HEK293 (cell line): ENCODE results near the gene ZFYVE19.

Experiments
- CTCF ChIA-PET: fragments of 350-600 bp; formaldehyde crosslinking; extraction: SDS; loops from one replicate; lab custom pipeline; 2021; ENCODE audit warnings: antibody characterized with exemption; lab: Yijun Ruan, JAX
- POLR2A ChIA-PET: fragments of 300-600 bp; formaldehyde crosslinking; extraction: SDS; loops from one replicate; lab custom pipeline; 2020; ENCODE audit warnings: antibody characterized with exemption, inconsistent platforms; lab: Yijun Ruan, JAX
- H3K27ac ChIP-seq: fragments of 200-500 bp; sonication (Bioruptor generic); 2 replicates; pipeline ENCODE4 v1.5.1; 2014; ENCODE audit warnings: low read depth, low read length, control low read depth, inconsistent platforms; ENCODE audit errors: extremely low read depth
- H3K36me3 ChIP-seq, 2 experiments: fragments of 200-500 bp in 1 of 2; sonication (Bioruptor generic) in 1 of 2; 1 replicate in 1 of 2; 2 replicates in 1 of 2; pipeline ENCODE4 v1.5.1; 2014 to 2017; ENCODE audit warnings: inconsistent platforms in 2 of 2, low read length in 2 of 2; ENCODE audit not compliant: control insufficient read depth in 2 of 2, insufficient read depth in 1 of 2
- H3K4me1 ChIP-seq: fragments of 200-500 bp; sonication (Bioruptor generic); 2 replicates; pipeline ENCODE4 v1.5.1; 2014; ENCODE audit warnings: mild to moderate bottlenecking, low read length, inconsistent platforms; ENCODE audit not compliant: control insufficient read depth, insufficient read depth
- H3K4me3 ChIP-seq: 2 replicates; pipeline ENCODE4 v1.5.1; 2011; ENCODE audit warnings: low read depth, mild to moderate bottlenecking, control low read depth, low read length, moderate library complexity
- H3K9me3 ChIP-seq: fragments of 200-500 bp; sonication (Bioruptor generic); 2 replicates; pipeline ENCODE4 v1.5.1; 2014; ENCODE audit warnings: low read depth, low read length, inconsistent platforms; ENCODE audit not compliant: control insufficient read depth, insufficient read depth
- FEZF1 ChIP-seq: fragments of 450-650 bp; formaldehyde crosslinking; IDR thresholded peaks from 2 replicates; pipeline ENCODE4 v1.5.1; 2016; ENCODE audit warnings: missing biosample characterization, missing genetic modification characterization
- GLIS1 ChIP-seq: fragments of 450-650 bp; formaldehyde crosslinking; IDR thresholded peaks from 2 replicates; pipeline ENCODE4 v1.5.1; 2016; ENCODE audit warnings: missing biosample characterization, missing genetic modification characterization
- GLIS2 ChIP-seq: fragments of 450-650 bp; formaldehyde crosslinking; IDR thresholded peaks from 2 replicates; pipeline ENCODE4 v1.5.1; 2016; ENCODE audit warnings: missing biosample characterization, missing genetic modification characterization
- KLF1 ChIP-seq: fragments of 450-650 bp; formaldehyde crosslinking; IDR thresholded peaks from 2 replicates; pipeline ENCODE4 v1.5.1; 2016; ENCODE audit warnings: missing biosample characterization, missing genetic modification characterization
- SCRT1 ChIP-seq: fragments of 450-650 bp; formaldehyde crosslinking; IDR thresholded peaks from 2 replicates; pipeline ENCODE4 v1.5.1; 2016; ENCODE audit warnings: missing biosample characterization, missing genetic modification characterization, borderline replicate concordance
- SCRT2 ChIP-seq: fragments of 450-650 bp; formaldehyde crosslinking; IDR thresholded peaks from 2 replicates; pipeline ENCODE4 v1.5.1; 2016; ENCODE audit warnings: missing biosample characterization, missing genetic modification characterization
- SP2 ChIP-seq: fragments of 450-650 bp; formaldehyde crosslinking; IDR thresholded peaks from 2 replicates; pipeline ENCODE4 v1.5.1; 2016; ENCODE audit warnings: missing biosample characterization, missing genetic modification characterization
- WT1 ChIP-seq: fragments of 450-650 bp; formaldehyde crosslinking; IDR thresholded peaks from 2 replicates; pipeline ENCODE4 v1.5.1; 2016; ENCODE audit warnings: missing biosample characterization, missing genetic modification characterization
- ZBTB17 ChIP-seq: fragments of 450-650 bp; formaldehyde crosslinking; IDR thresholded peaks from 2 replicates; pipeline ENCODE4 v1.5.1; 2016; ENCODE audit warnings: missing biosample characterization, missing genetic modification characterization
- ZBTB21 ChIP-seq: fragments of 450-650 bp; formaldehyde crosslinking; IDR thresholded peaks from 2 replicates; pipeline ENCODE4 v1.5.1; 2017; ENCODE audit warnings: missing biosample characterization, missing genetic modification characterization
- ZFP41 ChIP-seq: fragments of 450-650 bp; formaldehyde crosslinking; IDR thresholded peaks from 2 replicates; pipeline ENCODE4 v1.5.1; 2016; ENCODE audit warnings: missing biosample characterization, missing genetic modification characterization, borderline replicate concordance
- ZFP69B ChIP-seq: fragments of 450-650 bp; formaldehyde crosslinking; IDR thresholded peaks from 2 replicates; pipeline ENCODE4 v1.5.1; 2016; ENCODE audit warnings: missing biosample characterization, missing genetic modification characterization
- ZIC2 ChIP-seq: fragments of 450-650 bp; formaldehyde crosslinking; IDR thresholded peaks from 2 replicates; pipeline ENCODE4 v1.5.1; 2016; ENCODE audit warnings: missing biosample characterization, missing genetic modification characterization
- ZNF16 ChIP-seq: fragments of 450-650 bp; formaldehyde crosslinking; IDR thresholded peaks from 2 replicates; pipeline ENCODE4 v1.5.1; 2016; ENCODE audit warnings: low read depth, missing biosample characterization, missing genetic modification characterization
- ZNF248 ChIP-seq: fragments of 450-650 bp; formaldehyde crosslinking; IDR thresholded peaks from 2 replicates; pipeline ENCODE4 v1.5.1; 2017; ENCODE audit warnings: missing biosample characterization, missing genetic modification characterization
- ZNF335 ChIP-seq: fragments of 450-650 bp; formaldehyde crosslinking; conservative IDR thresholded peaks from 2 replicates; pipeline ENCODE4 v1.5.1; 2016; ENCODE audit warnings: missing biosample characterization, missing genetic modification characterization
- ZNF341 ChIP-seq: fragments of 450-650 bp; formaldehyde crosslinking; IDR thresholded peaks from 2 replicates; pipeline ENCODE4; 2016; ENCODE audit warnings: low read depth, missing biosample characterization, missing genetic modification characterization
- ZNF580 ChIP-seq: fragments of 450-650 bp; formaldehyde crosslinking; IDR thresholded peaks from 2 replicates; pipeline ENCODE4 v1.5.1; 2016; ENCODE audit warnings: missing biosample characterization, missing genetic modification characterization
- ZNF621 ChIP-seq: fragments of 450-650 bp; formaldehyde crosslinking; IDR thresholded peaks from 2 replicates; pipeline ENCODE4 v1.5.1; 2017; ENCODE audit warnings: missing biosample characterization, missing genetic modification characterization
- ZNF629 ChIP-seq: fragments of 450-650 bp; formaldehyde crosslinking; IDR thresholded peaks from 2 replicates; pipeline ENCODE4 v1.5.1; 2017; ENCODE audit warnings: missing biosample characterization, missing genetic modification characterization
- ZNF843 ChIP-seq: fragments of 450-650 bp; formaldehyde crosslinking; IDR thresholded peaks from 2 replicates; pipeline ENCODE4 v1.5.1; 2016; ENCODE audit warnings: missing biosample characterization, missing genetic modification characterization
- TF ChIP-seq, protein P1 (sequence below): fragments of 450-650 bp; formaldehyde crosslinking; IDR thresholded peaks from 2 replicates; pipeline ENCODE4 v1.5.1; 2016; ENCODE audit warnings: missing biosample characterization, missing genetic modification characterization, borderline replicate concordance
- TF ChIP-seq, protein P2 (sequence below): fragments of 450-650 bp; formaldehyde crosslinking; IDR thresholded peaks from 2 replicates; pipeline ENCODE4 v1.5.1; 2016; ENCODE audit warnings: missing biosample characterization, missing genetic modification characterization
- TF ChIP-seq, protein P3 (sequence below): fragments of 450-650 bp; formaldehyde crosslinking; IDR thresholded peaks from 2 replicates; pipeline ENCODE4 v1.5.1; 2017; ENCODE audit warnings: missing biosample characterization, mild to moderate bottlenecking, missing genetic modification characterization, moderate library complexity
- TF ChIP-seq, protein P4 (sequence below): fragments of 450-650 bp; formaldehyde crosslinking; IDR thresholded peaks from 2 replicates; pipeline ENCODE4 v1.5.1; 2016; ENCODE audit warnings: missing biosample characterization, missing genetic modification characterization

Gene ZFYVE19

DNA sequence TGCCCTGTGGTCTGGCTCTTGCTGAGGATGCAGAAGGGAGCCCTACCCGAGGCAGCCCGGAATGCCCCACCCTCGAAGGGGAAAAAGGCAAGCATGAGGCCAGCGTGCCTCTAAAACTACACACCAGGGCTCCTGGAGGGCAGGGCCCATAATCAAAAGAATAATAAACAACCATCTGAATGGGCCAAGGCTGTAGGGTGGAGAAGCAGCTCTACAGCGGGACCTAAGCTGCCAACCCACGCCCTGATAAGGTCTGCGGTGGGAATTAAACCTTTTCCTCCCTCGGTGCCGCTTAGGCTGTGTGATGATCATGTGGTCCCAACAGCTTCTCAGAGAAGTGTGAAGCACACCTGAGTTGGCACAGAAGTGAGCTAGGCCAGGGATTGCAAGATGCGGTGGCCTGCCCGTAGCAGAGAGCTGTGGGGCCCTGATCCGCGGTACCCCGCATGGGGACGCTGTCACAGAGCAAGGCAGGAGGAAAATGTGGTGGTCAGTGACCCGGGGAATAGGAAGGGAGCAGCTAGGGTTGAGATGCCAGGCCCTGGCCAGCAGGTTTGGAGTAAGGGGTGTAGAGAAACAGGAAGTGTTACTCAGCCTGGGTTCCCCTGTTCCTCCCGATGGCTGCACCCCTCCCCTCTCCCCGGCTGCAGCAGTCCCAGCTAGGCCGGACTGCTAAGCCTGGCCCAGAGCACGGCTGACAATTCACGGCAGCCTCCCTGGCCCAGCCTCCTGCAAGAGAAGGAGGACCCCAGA, 38.2 kb upstream of the ZFYVE19 start (continued):
- TF ChIP-seq, protein P1, sequence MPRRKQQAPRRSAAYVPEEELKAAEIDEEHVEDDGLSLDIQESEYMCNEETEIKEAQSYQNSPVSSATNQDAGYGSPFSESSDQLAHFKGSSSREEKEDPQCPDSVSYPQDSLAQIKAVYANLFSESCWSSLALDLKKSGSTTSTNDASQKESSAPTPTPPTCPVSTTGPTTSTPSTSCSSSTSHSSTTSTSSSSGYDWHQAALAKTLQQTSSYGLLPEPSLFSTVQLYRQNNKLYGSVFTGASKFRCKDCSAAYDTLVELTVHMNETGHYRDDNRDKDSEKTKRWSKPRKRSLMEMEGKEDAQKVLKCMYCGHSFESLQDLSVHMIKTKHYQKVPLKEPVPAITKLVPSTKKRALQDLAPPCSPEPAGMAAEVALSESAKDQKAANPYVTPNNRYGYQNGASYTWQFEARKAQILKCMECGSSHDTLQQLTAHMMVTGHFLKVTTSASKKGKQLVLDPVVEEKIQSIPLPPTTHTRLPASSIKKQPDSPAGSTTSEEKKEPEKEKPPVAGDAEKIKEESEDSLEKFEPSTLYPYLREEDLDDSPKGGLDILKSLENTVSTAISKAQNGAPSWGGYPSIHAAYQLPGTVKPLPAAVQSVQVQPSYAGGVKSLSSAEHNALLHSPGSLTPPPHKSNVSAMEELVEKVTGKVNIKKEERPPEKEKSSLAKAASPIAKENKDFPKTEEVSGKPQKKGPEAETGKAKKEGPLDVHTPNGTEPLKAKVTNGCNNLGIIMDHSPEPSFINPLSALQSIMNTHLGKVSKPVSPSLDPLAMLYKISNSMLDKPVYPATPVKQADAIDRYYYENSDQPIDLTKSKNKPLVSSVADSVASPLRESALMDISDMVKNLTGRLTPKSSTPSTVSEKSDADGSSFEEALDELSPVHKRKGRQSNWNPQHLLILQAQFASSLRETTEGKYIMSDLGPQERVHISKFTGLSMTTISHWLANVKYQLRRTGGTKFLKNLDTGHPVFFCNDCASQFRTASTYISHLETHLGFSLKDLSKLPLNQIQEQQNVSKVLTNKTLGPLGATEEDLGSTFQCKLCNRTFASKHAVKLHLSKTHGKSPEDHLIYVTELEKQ (tag by site-specific recombination), result no peak
- no peak for TF ChIP-seq ZNF248 (tag by site-specific recombination)
- TF ChIP-seq, all 188 proteins: peak for 23

GRCh38 chr15:40769274-40770146, 37.4 kb upstream of the ZFYVE19 start, which contains the start of gene C15orf62:
TSS of gene C15orf62 (plus strand) at chr15:40769980. CDS start at chr15:40770496, 516 bp downstream.
- CTCF ChIA-PET, result interaction anchor here (0.8 to 3.1 kb wide), 2 partner anchors 13 to 15 kb away, joined by 5 to 10 read pairs; no protein-coding TSS in a partner anchor
- Histone ChIP-seq H3K4me3 (no peak within 1 kb of the TSS), H3K4me1 (peaks cover 25% of the 10 kb centered on the region), H3K36me3 (peaks cover 0 to 27% of the 10 kb centered on the region in 2 experiments; a peak in 1 of 3 replicates), H3K27ac (peak within 1 kb of the TSS; percentile 58), H3K9me3 (no peaks in the 10 kb centered on the region)
- POLR2A ChIA-PET, result interaction anchor here (0.6 to 0.8 kb wide), 2 partner anchors 38 to 325 kb away, joined by 3 to 5 read pairs; partner anchors contain the start of genes DNAJC17 and ZFYVE19
- TF ChIP-seq ZNF341 (peak; percentile 24; the same call in 1 of the 2 replicates), ZFP41 (tag by site-specific recombination) (no peak), ZNF335 (tag by site-specific recombination) (peak; percentile 88), ZNF580 (no peak), ZNF16 (tag by site-specific recombination) (peak; percentile 67), ZNF621 (tag by site-specific recombination) (no peak), ZIC2 (tag by site-specific recombination) (peak; percentile 93), GLIS2 (tag by site-specific recombination) (peak; percentile 64), SCRT2 (tag by site-specific recombination) (peak; percentile 99), ZBTB21 (tag by site-specific recombination) (peak; percentile 31; the same call in 1 of the 2 replicates), SCRT1 (peak; percentile 89), ZFP69B (tag by site-specific recombination) (0 out of 2 replicates have a peak, but pooled peaks have one; percentile 54), ZNF629 (tag by site-specific recombination) (peak; percentile 52; the same call in 1 of the 2 replicates), ZBTB17 (tag by site-specific recombination) (peak; percentile 57), WT1 (peak; percentile 66), ZNF843 (0 out of 2 replicates have a peak, but pooled peaks have one; percentile 44), ZNF248 (tag by site-specific recombination) (no peak), GLIS1 (peak; percentile 98), FEZF1 (tag by site-specific recombination) (0 out of 2 replicates have a peak, but pooled peaks have one; percentile 9), SP2 (tag by site-specific recombination) (peak; percentile 60), KLF1 (tag by site-specific recombination) (peak; percentile 99)
- TF ChIP-seq, protein P2, sequence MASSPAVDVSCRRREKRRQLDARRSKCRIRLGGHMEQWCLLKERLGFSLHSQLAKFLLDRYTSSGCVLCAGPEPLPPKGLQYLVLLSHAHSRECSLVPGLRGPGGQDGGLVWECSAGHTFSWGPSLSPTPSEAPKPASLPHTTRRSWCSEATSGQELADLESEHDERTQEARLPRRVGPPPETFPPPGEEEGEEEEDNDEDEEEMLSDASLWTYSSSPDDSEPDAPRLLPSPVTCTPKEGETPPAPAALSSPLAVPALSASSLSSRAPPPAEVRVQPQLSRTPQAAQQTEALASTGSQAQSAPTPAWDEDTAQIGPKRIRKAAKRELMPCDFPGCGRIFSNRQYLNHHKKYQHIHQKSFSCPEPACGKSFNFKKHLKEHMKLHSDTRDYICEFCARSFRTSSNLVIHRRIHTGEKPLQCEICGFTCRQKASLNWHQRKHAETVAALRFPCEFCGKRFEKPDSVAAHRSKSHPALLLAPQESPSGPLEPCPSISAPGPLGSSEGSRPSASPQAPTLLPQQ (tag by site-specific recombination), result peak; percentile 60
- TF ChIP-seq, protein P3, sequence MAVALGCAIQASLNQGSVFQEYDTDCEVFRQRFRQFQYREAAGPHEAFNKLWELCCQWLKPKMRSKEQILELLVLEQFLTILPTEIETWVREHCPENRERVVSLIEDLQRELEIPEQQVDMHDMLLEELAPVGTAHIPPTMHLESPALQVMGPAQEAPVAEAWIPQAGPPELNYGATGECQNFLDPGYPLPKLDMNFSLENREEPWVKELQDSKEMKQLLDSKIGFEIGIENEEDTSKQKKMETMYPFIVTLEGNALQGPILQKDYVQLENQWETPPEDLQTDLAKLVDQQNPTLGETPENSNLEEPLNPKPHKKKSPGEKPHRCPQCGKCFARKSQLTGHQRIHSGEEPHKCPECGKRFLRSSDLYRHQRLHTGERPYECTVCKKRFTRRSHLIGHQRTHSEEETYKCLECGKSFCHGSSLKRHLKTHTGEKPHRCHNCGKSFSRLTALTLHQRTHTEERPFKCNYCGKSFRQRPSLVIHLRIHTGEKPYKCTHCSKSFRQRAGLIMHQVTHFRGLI, result peak; percentile 80; the same call in 1 of the 2 replicates
- TF ChIP-seq, protein P4, sequence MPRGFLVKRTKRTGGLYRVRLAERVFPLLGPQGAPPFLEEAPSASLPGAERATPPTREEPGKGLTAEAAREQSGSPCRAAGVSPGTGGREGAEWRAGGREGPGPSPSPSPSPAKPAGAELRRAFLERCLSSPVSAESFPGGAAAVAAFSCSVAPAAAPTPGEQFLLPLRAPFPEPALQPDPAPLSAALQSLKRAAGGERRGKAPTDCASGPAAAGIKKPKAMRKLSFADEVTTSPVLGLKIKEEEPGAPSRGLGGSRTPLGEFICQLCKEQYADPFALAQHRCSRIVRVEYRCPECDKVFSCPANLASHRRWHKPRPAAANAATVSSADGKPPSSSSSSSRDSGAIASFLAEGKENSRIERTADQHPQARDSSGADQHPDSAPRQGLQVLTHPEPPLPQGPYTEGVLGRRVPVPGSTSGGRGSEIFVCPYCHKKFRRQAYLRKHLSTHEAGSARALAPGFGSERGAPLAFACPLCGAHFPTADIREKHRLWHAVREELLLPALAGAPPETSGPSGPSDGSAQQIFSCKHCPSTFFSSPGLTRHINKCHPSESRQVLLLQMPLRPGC (tag by site-specific recombination), result 0 out of 2 replicates have a peak, but pooled peaks have one; percentile 15
